Activated CD4-positive, alpha-beta T cell treated with anti-CD3 and anti-CD28 coated beads for 36 hours (primary cell): Measurements from ENCODE around the gene DCLK2. TPM values are rescaled to one million over a fixed set of nuclear protein-coding genes. Genes with fewer than 3 reads are reported as not detected.

Experiments
- ATAC-seq: fragments of 200-7000 bp; cut with Tn5 transposase; one replicate; pipeline ENCODE4 v1.10.0; 2021; ENCODE audit warnings: mild to moderate bottlenecking, moderate library complexity
- CTCF ChIA-PET: fragments of 350-600 bp; sonication (Branson Sonifier 250); formaldehyde crosslinking; loops from one replicate; lab custom pipeline; 2021; ENCODE audit warnings: antibody characterized with exemption; lab: Charles Lee
- POLR2A ChIA-PET: fragments of 350-600 bp; sonication (Branson Sonifier 250); formaldehyde crosslinking; loops from one replicate; lab custom pipeline; 2021; ENCODE audit warnings: antibody characterized with exemption, inconsistent platforms; lab: Charles Lee
- DNase-seq: peaks from one replicate; pipeline ENCODE4 v3.0.0-alpha.2; 2020
- H3K27ac Mint-ChIP-seq: one replicate; pipeline ENCODE4 v1.8.0; 2021; ENCODE audit warnings: mixed read lengths
- H3K27me3 Mint-ChIP-seq: one replicate; pipeline ENCODE4 v1.8.0; 2021; ENCODE audit warnings: mixed read lengths
- H3K36me3 Mint-ChIP-seq: one replicate; pipeline ENCODE4 v1.8.0; 2021; ENCODE audit warnings: low read depth, mixed read lengths
- H3K4me1 Mint-ChIP-seq: one replicate; pipeline ENCODE4 v1.8.0; 2021; ENCODE audit warnings: mixed read lengths
- H3K4me3 Mint-ChIP-seq: one replicate; pipeline ENCODE4 v1.8.0; 2021; ENCODE audit warnings: mild to moderate bottlenecking, moderate library complexity, mixed read lengths
- H3K9me3 Mint-ChIP-seq: one replicate; pipeline ENCODE4 v1.8.0; 2021; ENCODE audit warnings: low read depth, mixed read lengths
- intact Hi-C, 2 experiments: fragments of 100-400 bp; cut with DNase I in 1 of 2; cut with micrococcal nuclease in 1 of 2; formaldehyde crosslinking; loops; one replicate each; pipeline versions ENCODE4 v1.14.2 to v1.15.1; 2022 to 2024; cut with DNase I, micrococcal nuclease
- total RNA-seq, 2 experiments: library from RNA; stranded (reverse); gene quantifications; one replicate each; pipeline ENCODE4 v1.2.3, GENCODE V29; 2021

The DCLK2 gene
- total RNA-seq, 2 experiments from 2014 or later: not detected

GRCh38 chr4:150049682-150050081, 28.6 kb upstream of the DCLK2 start:
- Mint-ChIP-seq H3K4me3 (no peak overlapping the region), H3K36me3 (no peaks in the 10 kb centered on the region), H3K27ac (no peak overlapping the region), H3K27me3 (no peaks in the 10 kb centered on the region), H3K4me1 (no peaks in the 10 kb centered on the region), H3K9me3 (no peaks in the 10 kb centered on the region)
- ChIA-PET CTCF (no interaction called here), POLR2A (no interaction called here)
- intact Hi-C loops: no loop called here
- no peak for DNase-seq
- ATAC-seq: no peak

- Mint-ChIP-seq H3K36me3 (no peaks in the 10 kb centered on the region), H3K27ac (no peak overlapping the region), H3K27me3 (no peaks in the 10 kb centered on the region), H3K4me3 (no peak overlapping the region), H3K4me1 (no peaks in the 10 kb centered on the region), H3K9me3 (no peaks in the 10 kb centered on the region)
- ATAC-seq (no peak), DNase-seq (no peak)
- POLR2A ChIA-PET: no interaction called here
- CTCF ChIA-PET: no interaction called here
- intact Hi-C loops: no loop called here
These were observed 27.7 kb upstream of the DCLK2 start for GRCh38 chr4:150050566-150050965.

- no peak overlapping the region for H3K27ac Mint-ChIP-seq
- intact Hi-C loops: no loop called here
- DNase-seq (no peak), ATAC-seq (no peak)
- no peaks in the 10 kb centered on the region for H3K4me1 Mint-ChIP-seq
- no peaks in the 10 kb centered on the region for H3K36me3 Mint-ChIP-seq
- H3K4me3 Mint-ChIP-seq: no peak overlapping the region
- ChIA-PET CTCF (no interaction called here), POLR2A (no interaction called here)
- H3K9me3 Mint-ChIP-seq: peaks cover 4% of the 10 kb centered on the region
- H3K27me3 Mint-ChIP-seq: no peaks in the 10 kb centered on the region
These were observed 27.1 kb upstream of the DCLK2 start for GRCh38 chr4:150051111-150051510.

- ATAC-seq (no peak), DNase-seq (no peak)
- Mint-ChIP-seq H3K4me3 (no peak overlapping the region), H3K9me3 (peaks cover 4% of the 10 kb centered on the region), H3K36me3 (no peaks in the 10 kb centered on the region), H3K27ac (no peak overlapping the region), H3K27me3 (peaks cover 8% of the 10 kb centered on the region), H3K4me1 (no peaks in the 10 kb centered on the region)
- ChIA-PET CTCF (interaction anchor here (0.6 kb wide), 1 partner anchor 1327 kb away, joined by 3 read pairs; no protein-coding TSS in a partner anchor), POLR2A (no interaction called here)
- intact Hi-C loops: no loop called here
These were observed 22.8 kb upstream of the DCLK2 start for GRCh38 chr4:150055467-150055866.

GRCh38 chr4:150056569-150056968, 21.7 kb upstream of the DCLK2 start:
- H3K27ac Mint-ChIP-seq: no peak overlapping the region
- H3K36me3 Mint-ChIP-seq: no peaks in the 10 kb centered on the region
- ChIA-PET CTCF (no interaction called here), POLR2A (no interaction called here)
- H3K4me1 Mint-ChIP-seq: no peaks in the 10 kb centered on the region
- intact Hi-C loops: no loop called here
- DNase-seq (no peak), ATAC-seq (no peak)
- H3K9me3 Mint-ChIP-seq: peaks cover 4% of the 10 kb centered on the region
- H3K4me3 Mint-ChIP-seq: no peak overlapping the region
- H3K27me3 Mint-ChIP-seq: peaks cover 10% of the 10 kb centered on the region

GRCh38 chr4:150061086-150061776, 17.0 kb upstream of the DCLK2 start:
- Mint-ChIP-seq H3K27ac (no peak overlapping the region), H3K4me3 (no peak overlapping the region), H3K4me1 (no peaks in the 10 kb centered on the region), H3K36me3 (no peaks in the 10 kb centered on the region), H3K27me3 (peaks cover 24% of the 10 kb centered on the region), H3K9me3 (no peaks in the 10 kb centered on the region)
- ATAC-seq (no peak), DNase-seq (no peak)
- CTCF ChIA-PET: no interaction called here
- intact Hi-C loops: no loop called here
- POLR2A ChIA-PET: no interaction called here

- Mint-ChIP-seq H3K27me3 (peaks cover 25% of the 10 kb centered on the region), H3K27ac (no peak overlapping the region), H3K9me3 (no peaks in the 10 kb centered on the region), H3K4me1 (no peaks in the 10 kb centered on the region), H3K36me3 (no peaks in the 10 kb centered on the region), H3K4me3 (no peak overlapping the region)
- ChIA-PET POLR2A (no interaction called here), CTCF (no interaction called here)
- ATAC-seq (no peak), DNase-seq (no peak)
- intact Hi-C loops: no loop called here
These were observed 15.1 kb upstream of the DCLK2 start for GRCh38 chr4:150063128-150063527.

- Mint-ChIP-seq H3K4me1 (no peaks in the 10 kb centered on the region), H3K36me3 (no peaks in the 10 kb centered on the region), H3K4me3 (no peak overlapping the region), H3K27ac (no peak overlapping the region), H3K27me3 (peaks cover 23% of the 10 kb centered on the region), H3K9me3 (no peaks in the 10 kb centered on the region)
- intact Hi-C loops: no loop called here
- ChIA-PET POLR2A (no interaction called here), CTCF (no interaction called here)
- ATAC-seq (no peak), DNase-seq (no peak)
These were observed 12.5 kb upstream of the DCLK2 start for GRCh38 chr4:150065740-150066139.

GRCh38 chr4:150067859-150068258, 10.4 kb upstream of the DCLK2 start:
- Mint-ChIP-seq H3K27ac (no peak overlapping the region), H3K4me3 (no peak overlapping the region), H3K36me3 (no peaks in the 10 kb centered on the region), H3K9me3 (no peaks in the 10 kb centered on the region), H3K27me3 (peaks cover 19% of the 10 kb centered on the region), H3K4me1 (no peaks in the 10 kb centered on the region)
- POLR2A ChIA-PET: no interaction called here
- intact Hi-C loops: no loop called here
- DNase-seq (no peak), ATAC-seq (no peak)
- CTCF ChIA-PET: no interaction called here

- ATAC-seq (no peak), DNase-seq (no peak)
- H3K27ac Mint-ChIP-seq: no peak overlapping the region
- ChIA-PET POLR2A (no interaction called here), CTCF (no interaction called here)
- no peaks in the 10 kb centered on the region for H3K9me3 Mint-ChIP-seq
- H3K27me3 Mint-ChIP-seq: peaks cover 19% of the 10 kb centered on the region
- H3K36me3 Mint-ChIP-seq: no peaks in the 10 kb centered on the region
- no peak overlapping the region for H3K4me3 Mint-ChIP-seq
- intact Hi-C loops: no loop called here
- no peaks in the 10 kb centered on the region for H3K4me1 Mint-ChIP-seq
These were observed 9.8 kb upstream of the DCLK2 start for GRCh38 chr4:150068300-150068960.

GRCh38 chr4:150069353-150069752, 8.9 kb upstream of the DCLK2 start:
- no peaks in the 10 kb centered on the region for H3K9me3 Mint-ChIP-seq
- CTCF ChIA-PET: no interaction called here

GRCh38 chr4:150070464-150071170, 7.6 kb upstream of the DCLK2 start:
- Mint-ChIP-seq H3K9me3 (no peaks in the 10 kb centered on the region), H3K4me1 (no peaks in the 10 kb centered on the region), H3K27ac (no peak overlapping the region), H3K27me3 (peaks cover 14% of the 10 kb centered on the region), H3K36me3 (no peaks in the 10 kb centered on the region), H3K4me3 (no peak overlapping the region)
- DNase-seq (no peak), ATAC-seq (no peak)
- ChIA-PET POLR2A (no interaction called here), CTCF (no interaction called here)
- intact Hi-C loops: no loop called here

More at GRCh38 chr4:150069353-150069752, 8.9 kb upstream of the DCLK2 start:
- Mint-ChIP-seq H3K36me3 (no peaks in the 10 kb centered on the region), H3K4me3 (no peak overlapping the region), H3K27ac (no peak overlapping the region), H3K4me1 (no peaks in the 10 kb centered on the region), H3K27me3 (peaks cover 16% of the 10 kb centered on the region)
- intact Hi-C loops: no loop called here
- ATAC-seq (no peak), DNase-seq (no peak)
- POLR2A ChIA-PET: no interaction called here
